Type B pancreatic cell (in vitro differentiated cells): ENCODE measurements around the gene DDX28. TPM values are rescaled to one million over a fixed set of nuclear protein-coding genes. Genes with fewer than 3 reads are reported as not detected.

Source experiments
- DNase-seq: peaks from one replicate; pipeline ENCODE4 v3.0.0; 2021; ENCODE audit warnings: mixed read lengths; ENCODE audit not compliant: unreplicated experiment; ENCODE audit errors: extremely low spot score
- H3K27ac Mint-ChIP-seq: 2 replicates; pipeline ENCODE4 v1.8.0; 2021; ENCODE audit warnings: mild to moderate bottlenecking, mixed read lengths
- H3K27me3 Mint-ChIP-seq: 2 replicates; pipeline ENCODE4 v1.8.0; 2021; ENCODE audit warnings: mixed read lengths
- H3K36me3 Mint-ChIP-seq: 2 replicates; pipeline ENCODE4 v1.8.0; 2021; ENCODE audit warnings: mixed read lengths
- H3K4me1 Mint-ChIP-seq: one replicate; pipeline ENCODE4 v1.8.0; 2021; ENCODE audit warnings: mixed read lengths; ENCODE audit not compliant: unreplicated experiment
- H3K4me3 Mint-ChIP-seq: 2 replicates; pipeline ENCODE4 v1.8.0; 2021; ENCODE audit warnings: mild to moderate bottlenecking, mixed read lengths
- H3K9me3 Mint-ChIP-seq: 2 replicates; pipeline ENCODE4 v1.8.0; 2021; ENCODE audit warnings: mixed read lengths
- CTCF ChIP-seq: fragments of 200-600 bp; sonication (generic); conservative IDR thresholded peaks from 2 replicates; pipeline ENCODE4 v1.5.0; 2021; ENCODE audit warnings: antibody characterized with exemption, mild to moderate bottlenecking
- total RNA-seq: library from RNA; stranded (reverse); gene quantifications from 2 replicates; pipeline ENCODE4 v1.2.1, GENCODE V29; 2021; ENCODE audit warnings: low replicate concordance

The DDX28 gene
- total RNA-seq, 1 donor from 2014 or later: 14.7 TPM

DNA sequence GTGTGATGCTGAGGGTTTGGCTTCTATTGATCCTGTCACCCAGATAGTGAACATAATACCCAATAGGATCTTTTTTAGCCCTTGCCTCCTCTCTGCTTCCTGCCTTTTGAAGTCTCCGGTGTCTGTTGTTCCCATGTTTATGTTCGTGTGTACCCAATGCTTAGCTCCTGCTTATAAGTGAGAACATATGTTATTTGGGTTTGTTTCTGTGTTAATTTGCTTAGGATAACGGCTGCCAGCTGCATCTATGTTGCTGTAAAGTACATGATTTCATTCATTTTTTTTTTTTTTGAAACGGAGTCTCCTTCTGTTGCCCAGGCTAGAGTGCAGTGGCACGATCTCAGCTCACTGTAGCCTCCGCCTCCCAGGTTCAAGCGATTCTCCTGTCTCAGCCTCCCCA is 23.1 kb upstream of the DDX28 start:
- no peaks in the 10 kb centered on the region for H3K27me3 Mint-ChIP-seq
- peaks cover 8% of the 10 kb centered on the region for H3K36me3 Mint-ChIP-seq
- H3K4me3 Mint-ChIP-seq: no peak overlapping the region
- no peak for DNase-seq
- H3K4me1 Mint-ChIP-seq: no peaks in the 10 kb centered on the region
- H3K9me3 Mint-ChIP-seq: no peaks in the 10 kb centered on the region
- TF ChIP-seq CTCF: no peak
- no peak overlapping the region for H3K27ac Mint-ChIP-seq

DNA sequence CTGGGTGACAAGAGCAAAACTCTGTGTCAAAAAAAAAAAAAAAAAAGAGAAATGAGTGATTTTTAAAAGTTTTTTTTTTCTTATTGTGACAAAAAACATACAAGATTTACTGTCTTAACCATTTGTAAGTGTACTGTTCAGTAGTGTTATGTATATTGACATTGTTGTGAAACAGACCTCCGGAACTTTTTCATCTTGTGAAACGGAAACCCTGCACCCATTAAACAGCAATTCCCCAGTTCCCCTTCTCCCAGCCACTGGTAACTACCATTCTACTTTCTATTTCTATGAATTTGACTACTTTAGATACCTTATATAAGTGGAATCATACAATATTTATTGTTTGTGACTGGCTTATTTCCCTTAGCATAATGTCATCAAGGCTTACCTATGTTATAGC is 18.8 kb upstream of the DDX28 start:
- Mint-ChIP-seq H3K9me3 (no peaks in the 10 kb centered on the region), H3K4me3 (no peak overlapping the region), H3K27me3 (no peaks in the 10 kb centered on the region), H3K36me3 (peaks cover 10% of the 10 kb centered on the region), H3K4me1 (no peaks in the 10 kb centered on the region), H3K27ac (no peak overlapping the region)
- no peak for DNase-seq
- no peak for TF ChIP-seq CTCF

GRCh38 chr16:68040506-68041288 is 17.7 kb upstream of the DDX28 start:
- Mint-ChIP-seq H3K4me1 (no peaks in the 10 kb centered on the region), H3K27ac (no peak overlapping the region), H3K27me3 (no peaks in the 10 kb centered on the region), H3K36me3 (peaks cover 10% of the 10 kb centered on the region), H3K9me3 (no peaks in the 10 kb centered on the region), H3K4me3 (no peak overlapping the region)
- peak; percentile 85 for TF ChIP-seq CTCF
- peak; percentile 85 for DNase-seq

GRCh38 chr16:68037841-68038597 is 15.0 kb upstream of the DDX28 start:
- no peak for DNase-seq
- peaks cover 4% of the 10 kb centered on the region for H3K4me1 Mint-ChIP-seq
- H3K36me3 Mint-ChIP-seq: peaks cover 10% of the 10 kb centered on the region
- H3K9me3 Mint-ChIP-seq: no peaks in the 10 kb centered on the region
- no peaks in the 10 kb centered on the region for H3K27me3 Mint-ChIP-seq
- TF ChIP-seq CTCF: no peak
- H3K4me3 Mint-ChIP-seq: no peak overlapping the region
- H3K27ac Mint-ChIP-seq: no peak overlapping the region

- Mint-ChIP-seq H3K27me3 (no peaks in the 10 kb centered on the region), H3K36me3 (peaks cover 11% of the 10 kb centered on the region), H3K4me3 (no peak overlapping the region), H3K9me3 (no peaks in the 10 kb centered on the region), H3K4me1 (peaks cover 9% of the 10 kb centered on the region), H3K27ac (no peak overlapping the region)
- no peak for TF ChIP-seq CTCF
- DNase-seq: no peak
These were observed 12.2 kb upstream of the DDX28 start for GRCh38 chr16:68035227-68035626.
